Airway epithelial cell (primary cell): Measurements from ENCODE around the gene SAA2. TPM values are rescaled to one million over a fixed set of nuclear protein-coding genes. Genes with fewer than 3 reads are reported as not detected.

ENCODE experiments used
- total RNA-seq: library from RNA; depleted of rRNA; stranded (reverse); fragments of >200 nt; gene quantifications from 2 replicates; pipeline ENCODE4 v1.2.3, GENCODE V29; 2015

SAA2 gene
- total RNA-seq: 4.7 and 11.7 TPM in 2 replicates

DNA sequence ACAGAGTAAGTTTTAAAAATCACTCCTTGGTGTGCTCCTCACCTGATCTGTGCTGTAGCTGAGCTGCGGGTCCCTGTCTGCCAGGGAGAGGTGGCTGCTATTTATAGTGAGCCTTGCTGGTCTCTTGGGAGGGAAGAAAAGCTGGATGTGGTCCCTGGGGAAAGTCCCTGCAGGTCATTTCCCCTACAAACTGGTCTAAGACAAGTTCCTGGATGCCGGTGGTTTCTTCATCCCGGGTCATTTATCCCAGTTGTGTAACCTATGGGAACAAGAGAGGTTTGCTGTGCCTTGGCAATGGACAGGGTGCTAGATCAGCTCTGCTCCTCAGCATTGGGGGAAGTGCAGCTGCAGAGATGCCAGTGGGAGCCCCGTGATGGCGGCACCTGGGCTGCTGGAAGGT is at the start of gene SAA2:
TSS of gene SAA2 (minus strand) at position 108 of the 400 bp plus-strand sequence. CDS start 657 bp downstream, outside the sequence.

DNA sequence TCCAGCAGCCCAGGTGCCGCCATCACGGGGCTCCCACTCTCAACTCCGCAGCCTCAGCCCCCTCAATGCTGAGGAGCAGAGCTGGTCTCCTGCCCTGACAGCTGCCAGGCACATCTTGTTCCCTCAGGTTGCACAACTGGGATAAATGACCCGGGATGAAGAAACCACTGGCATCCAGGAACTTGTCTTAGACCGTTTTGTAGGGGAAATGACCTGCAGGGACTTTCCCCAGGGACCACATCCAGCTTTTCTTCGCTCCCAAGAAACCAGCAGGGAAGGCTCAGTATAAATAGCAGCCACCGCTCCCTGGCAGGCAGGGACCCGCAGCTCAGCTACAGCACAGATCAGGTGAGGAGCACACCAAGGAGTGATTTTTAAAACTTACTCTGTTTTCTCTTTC is 17.5 kb upstream of the SAA2 start, which contains the start of gene SAA1:
TSS of gene SAA1 (plus strand) at position 316 of the 400 bp plus-strand sequence. CDS start 624 bp downstream, outside the sequence.

DNA sequence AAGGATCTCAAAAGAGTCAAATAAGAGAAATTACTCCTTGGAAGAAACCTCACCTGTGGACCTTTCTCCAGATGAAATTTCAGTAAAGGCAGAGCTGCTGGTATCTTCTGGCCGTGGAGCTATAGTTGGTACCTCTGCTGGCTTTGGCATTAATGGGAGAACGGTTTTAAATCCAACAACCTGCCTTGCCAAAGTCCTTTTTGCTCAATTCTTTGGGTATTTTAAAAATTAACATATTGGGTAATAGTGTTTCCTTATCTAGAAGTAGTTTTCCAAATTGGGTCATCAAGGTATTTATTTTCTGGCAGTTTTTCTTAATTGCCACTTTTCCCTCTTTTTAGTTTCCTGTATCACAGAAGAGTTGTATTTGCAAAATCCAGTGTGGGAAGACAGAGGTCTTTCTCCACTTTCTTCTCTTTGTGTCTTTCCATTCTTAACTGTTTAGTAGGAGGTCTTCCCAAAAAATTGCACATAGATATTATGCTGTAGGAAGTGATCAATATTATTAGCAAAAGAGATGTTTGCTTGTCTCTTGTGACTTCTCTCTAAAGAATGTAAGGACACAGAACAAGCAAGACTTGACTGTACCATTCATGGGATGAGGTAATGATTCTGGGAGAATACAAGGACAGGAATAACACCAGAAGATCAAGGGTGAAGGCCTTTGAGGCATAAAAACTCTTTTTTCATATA is 11.7 kb downstream of the SAA2 start, which contains the start of gene SAA4:
TSS of gene SAA4 (minus strand) at position 139 of the 693 bp plus-strand sequence. CDS start 876 bp downstream, outside the sequence.

Other genes starting within 250 kb of the SAA2 start
- 16.6 and 17.3 TPM in 2 replicates for gene SERGEF, start 235.6 kb downstream of the SAA2 start, total RNA-seq
- gene TPH1, start 202.4 kb downstream of the SAA2 start, total RNA-seq: under 0.01 and 0.05 TPM in 2 replicates
- gene SAAL1, start 142.6 kb downstream of the SAA2 start, total RNA-seq: 19.1 and 21.6 TPM in 2 replicates
- gene MRGPRX3, start 116.1 kb downstream of the SAA2 start, total RNA-seq: 0.21 TPM in 1 of 2 replicates, not detected in the other
- not detected in 2 replicates for gene MRGPRX4, start 75.8 kb downstream of the SAA2 start, total RNA-seq
- gene SAA4, start 11.9 kb downstream of the SAA2 start, total RNA-seq: 0.42 and 0.56 TPM in 2 replicates
- 11.6 and 21.5 TPM in 2 replicates for gene SAA1, start 17.6 kb upstream of the SAA2 start, total RNA-seq
- gene HPS5, start 73.5 kb upstream of the SAA2 start, total RNA-seq: 17.8 and 21.0 TPM in 2 replicates
- gene GTF2H1, start 73.9 kb upstream of the SAA2 start, total RNA-seq: 30.8 and 45.2 TPM in 2 replicates
- 1,673 and 1,779 TPM in 2 replicates for gene LDHA, start 145.9 kb upstream of the SAA2 start, total RNA-seq
- gene LDHC, start 163.7 kb upstream of the SAA2 start, total RNA-seq: not detected in 2 replicates
- gene LDHAL6A, start 207.2 kb upstream of the SAA2 start, total RNA-seq: not detected in 2 replicates